GM12872 (cell line): ENCODE data around the gene ARGLU1.

Experiments used
- TF ChIP-seq, protein P1 (sequence below): IDR thresholded peaks from 3 replicates; pipeline ENCODE4 v1.5.1; 2011; ENCODE audit warnings: low read depth, mild to moderate bottlenecking, low read length, moderate library complexity; ENCODE audit not compliant: insufficient read depth

ARGLU1 gene

DNA sequence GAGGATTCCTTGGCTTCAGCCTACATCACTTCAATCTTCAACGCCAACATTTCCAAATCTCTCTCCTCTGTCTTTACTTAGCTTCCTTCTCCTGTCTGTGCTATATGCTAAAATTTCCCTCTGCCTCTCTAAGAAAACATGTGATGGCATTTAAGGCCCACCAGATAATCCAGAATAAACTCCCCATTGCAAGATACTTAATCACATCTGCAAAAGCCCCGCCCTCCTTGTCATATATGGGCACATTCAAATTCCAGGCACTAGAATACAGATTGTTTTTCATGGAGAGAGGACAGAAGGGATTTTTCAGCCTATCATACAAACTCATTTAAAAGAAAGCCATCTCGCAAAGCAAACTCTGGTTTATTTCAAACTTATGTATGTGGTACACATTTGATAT, 16.2 kb downstream of the ARGLU1 start:
- TF ChIP-seq, protein P1, sequence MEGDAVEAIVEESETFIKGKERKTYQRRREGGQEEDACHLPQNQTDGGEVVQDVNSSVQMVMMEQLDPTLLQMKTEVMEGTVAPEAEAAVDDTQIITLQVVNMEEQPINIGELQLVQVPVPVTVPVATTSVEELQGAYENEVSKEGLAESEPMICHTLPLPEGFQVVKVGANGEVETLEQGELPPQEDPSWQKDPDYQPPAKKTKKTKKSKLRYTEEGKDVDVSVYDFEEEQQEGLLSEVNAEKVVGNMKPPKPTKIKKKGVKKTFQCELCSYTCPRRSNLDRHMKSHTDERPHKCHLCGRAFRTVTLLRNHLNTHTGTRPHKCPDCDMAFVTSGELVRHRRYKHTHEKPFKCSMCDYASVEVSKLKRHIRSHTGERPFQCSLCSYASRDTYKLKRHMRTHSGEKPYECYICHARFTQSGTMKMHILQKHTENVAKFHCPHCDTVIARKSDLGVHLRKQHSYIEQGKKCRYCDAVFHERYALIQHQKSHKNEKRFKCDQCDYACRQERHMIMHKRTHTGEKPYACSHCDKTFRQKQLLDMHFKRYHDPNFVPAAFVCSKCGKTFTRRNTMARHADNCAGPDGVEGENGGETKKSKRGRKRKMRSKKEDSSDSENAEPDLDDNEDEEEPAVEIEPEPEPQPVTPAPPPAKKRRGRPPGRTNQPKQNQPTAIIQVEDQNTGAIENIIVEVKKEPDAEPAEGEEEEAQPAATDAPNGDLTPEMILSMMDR: no peak

DNA sequence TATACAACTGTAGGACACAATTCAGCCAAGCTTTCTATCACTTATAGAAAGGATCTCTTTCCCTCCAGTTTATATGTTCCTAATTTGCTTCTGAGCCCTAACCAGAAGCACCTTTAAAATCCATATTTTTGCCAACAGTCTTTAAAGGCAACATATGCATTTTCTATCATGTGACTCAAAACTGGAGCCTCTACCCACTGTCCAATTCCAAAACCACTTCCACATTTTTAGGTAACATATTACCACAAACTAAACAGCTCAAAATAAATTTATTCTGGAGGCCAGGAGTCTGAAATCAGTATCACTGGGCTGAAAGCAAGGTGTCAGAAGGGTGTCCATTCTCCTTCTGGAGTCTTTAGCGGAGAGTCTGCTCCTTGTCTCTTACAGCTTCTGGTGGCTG, 16.6 kb downstream of the ARGLU1 start:
- TF ChIP-seq, protein P1: no peak

DNA sequence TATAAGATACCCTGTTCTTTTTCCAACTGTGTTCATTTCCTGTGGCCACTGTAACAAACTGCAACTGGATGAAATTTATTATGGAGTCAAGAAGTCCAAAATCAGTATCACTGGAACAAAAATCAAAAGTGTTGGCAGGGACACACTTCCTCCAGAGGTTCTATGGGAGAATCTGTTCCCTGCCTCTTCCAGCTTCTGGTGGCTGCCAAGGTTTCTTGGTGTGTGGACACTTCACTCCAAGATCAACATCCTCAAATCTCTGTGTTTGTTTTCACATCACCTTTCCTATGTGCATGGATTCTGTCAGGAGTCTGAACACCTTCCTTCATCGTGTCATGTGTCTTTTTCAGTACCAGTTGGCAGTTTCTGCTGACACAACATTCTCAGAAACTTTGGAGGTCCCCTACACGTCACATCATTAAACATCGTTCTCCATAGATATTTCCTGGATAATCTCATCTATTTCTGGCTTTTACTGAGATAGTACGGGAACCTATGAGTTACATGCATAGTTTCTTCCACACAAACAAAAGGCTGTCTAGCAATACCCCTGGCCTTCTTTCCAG, 17.3 kb downstream of the ARGLU1 start:
- TF ChIP-seq, protein P1: no peak

DNA sequence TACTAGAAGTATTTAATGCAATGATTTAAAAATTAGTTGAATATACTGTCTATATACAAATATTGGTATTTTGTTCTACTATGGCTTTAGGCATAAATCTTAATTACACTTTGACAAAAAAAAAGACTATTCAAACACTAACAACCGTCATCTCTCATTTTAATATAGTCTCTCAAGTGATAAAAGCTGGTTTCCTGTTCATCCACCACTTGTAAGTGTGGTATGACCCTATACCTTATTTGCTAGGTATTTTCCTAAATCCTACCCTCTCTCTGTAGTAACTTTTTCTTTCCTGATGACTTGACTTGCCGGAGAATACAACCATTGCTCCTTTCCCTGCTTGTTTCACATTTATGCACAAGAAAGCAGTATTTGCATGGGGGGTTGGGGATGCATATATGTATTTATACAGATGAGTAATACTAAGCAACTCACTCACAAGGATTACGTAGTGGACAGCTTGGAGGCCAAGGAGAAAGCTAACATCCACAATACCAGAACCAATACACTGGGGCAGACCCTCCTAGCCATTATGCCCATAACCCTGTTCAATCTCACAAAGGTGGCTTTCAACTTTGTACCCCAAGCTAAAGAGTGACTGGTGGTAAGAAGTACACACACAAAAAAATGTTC, 19.8 kb downstream of the ARGLU1 start:
- TF ChIP-seq, protein P1: no peak

DNA sequence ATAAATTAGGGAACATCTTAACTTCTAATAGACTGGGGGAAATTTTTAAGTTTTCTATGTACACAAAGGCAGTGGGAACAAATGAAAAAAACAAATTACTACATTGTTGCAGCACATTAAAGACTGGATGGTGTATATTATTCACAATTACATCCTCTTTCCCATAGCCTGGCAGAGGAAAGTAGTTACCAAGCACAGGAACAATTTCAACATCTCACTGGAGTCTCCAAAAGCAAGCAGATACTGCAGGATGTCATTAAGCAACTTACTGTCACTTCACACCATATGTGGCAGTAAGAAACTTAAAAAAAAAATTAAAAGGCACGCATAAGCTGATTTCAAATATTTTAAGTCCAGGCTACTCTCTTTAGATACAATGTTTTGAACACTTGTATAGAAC, 26.1 kb downstream of the ARGLU1 start:
- TF ChIP-seq, protein P1: no peak

DNA sequence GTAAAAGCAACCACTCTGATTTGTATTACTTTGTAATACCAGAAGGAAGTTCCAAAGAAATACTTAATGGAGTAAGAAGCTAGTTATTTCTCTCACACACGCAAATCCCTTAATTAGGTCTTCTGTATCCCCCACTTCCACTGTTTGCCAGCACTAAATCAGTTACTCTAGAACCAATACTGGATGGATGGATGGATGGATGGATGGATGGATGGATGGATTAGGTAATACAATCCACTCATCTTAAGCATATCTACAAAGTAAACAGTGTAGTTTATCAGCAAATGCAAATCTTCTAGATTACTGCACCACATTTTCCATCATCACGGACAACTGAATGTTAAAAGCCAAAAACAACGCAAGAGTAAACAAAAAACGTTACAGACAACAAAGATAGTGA, 27.3 kb downstream of the ARGLU1 start:
- TF ChIP-seq, protein P1: no peak

DNA sequence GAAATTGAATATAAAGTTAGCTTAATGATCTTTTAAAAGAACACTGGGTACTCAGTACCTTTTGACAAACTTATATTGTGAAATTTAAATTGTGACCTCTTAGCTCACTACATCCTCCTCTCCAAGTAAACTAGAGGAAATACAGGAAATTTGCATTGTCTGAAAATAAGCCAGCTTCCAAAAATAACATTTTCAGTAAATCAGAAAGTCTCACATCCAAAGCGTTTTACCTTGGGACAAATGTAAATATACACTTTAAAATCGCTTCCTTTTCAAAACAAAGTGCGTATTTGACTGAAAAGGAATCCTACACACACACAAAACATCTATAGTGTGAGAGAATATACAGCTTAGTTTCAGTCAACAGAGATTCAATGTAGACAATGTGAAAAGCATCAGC, 30.4 kb downstream of the ARGLU1 start:
- TF ChIP-seq, protein P1: no peak
